GM12878 (cell line): ENCODE results near the gene ISCU. TPM values are rescaled to one million over a fixed set of nuclear protein-coding genes. Genes with fewer than 3 reads are reported as not detected.

Experiments
- CEBPZ ChIP-seq: fragments of 150-350 bp; IDR thresholded peaks from 2 replicates; pipeline ENCODE4 v1.6.1; 2016; ENCODE audit warnings: low read depth, low read length
- HCFC1 ChIP-seq: fragments of 150-350 bp; IDR thresholded peaks from 2 replicates; pipeline ENCODE4 v1.6.1; 2014; ENCODE audit warnings: low read length
- HSF1 ChIP-seq: fragments of 150-350 bp; IDR thresholded peaks from 2 replicates; pipeline ENCODE4 v1.6.1; 2014; ENCODE audit warnings: mild to moderate bottlenecking, low read depth, low read length
- IRF5 ChIP-seq: fragments of 450-650 bp; IDR thresholded peaks from 2 replicates; pipeline ENCODE4 v1.6.1; 2017; ENCODE audit warnings: borderline replicate concordance
- JUND ChIP-seq: IDR thresholded peaks from 2 replicates; pipeline ENCODE4 v1.6.1; 2012; ENCODE audit warnings: low read depth, mild to moderate bottlenecking, low read length, improper control_type of control experiment, moderate library complexity
- MLLT1 ChIP-seq: fragments of 450-650 bp; IDR thresholded peaks from 2 replicates; pipeline ENCODE4 v1.6.1; 2016; ENCODE audit warnings: mild to moderate bottlenecking
- MTA2 ChIP-seq: fragments of 450-650 bp; IDR thresholded peaks from 2 replicates; pipeline ENCODE4 v1.6.1; 2016; ENCODE audit warnings: low read depth, mild to moderate bottlenecking, moderate library complexity
- NFYB ChIP-seq: IDR thresholded peaks from 2 replicates; pipeline ENCODE4 v1.6.1; 2011; ENCODE audit warnings: low read depth, mild to moderate bottlenecking, low read length, improper control_type of control experiment, moderate library complexity; ENCODE audit not compliant: insufficient read depth
- PAX5 ChIP-seq: IDR thresholded peaks from 2 replicates; pipeline ENCODE4 v1.6.1; 2011; ENCODE audit warnings: low read depth, low read length, borderline replicate concordance
- PRDM15 ChIP-seq: fragments of 450-650 bp; formaldehyde crosslinking; IDR thresholded peaks from 2 replicates; pipeline ENCODE4 v1.4.0; 2020; ENCODE audit warnings: mild to moderate bottlenecking, moderate library complexity
- RAD51 ChIP-seq: fragments of 450-650 bp; IDR thresholded peaks from 2 replicates; pipeline ENCODE4 v1.6.1; 2016; ENCODE audit warnings: moderate library complexity, mild to moderate bottlenecking, inconsistent platforms
- STAT1 ChIP-seq: fragments of 450-650 bp; conservative IDR thresholded peaks from 2 replicates; pipeline ENCODE4 v1.6.1; 2014; ENCODE audit warnings: antibody characterized with exemption, mild to moderate bottlenecking
- TARDBP ChIP-seq: IDR thresholded peaks from 2 replicates; pipeline ENCODE4 v1.6.1; 2016; ENCODE audit warnings: borderline replicate concordance
- TCF12 ChIP-seq: IDR thresholded peaks from 2 replicates; pipeline ENCODE4 v1.6.1; 2011; ENCODE audit warnings: low read depth, mild to moderate bottlenecking, low read length
- ZBTB4 ChIP-seq: fragments of 450-650 bp; formaldehyde crosslinking; IDR thresholded peaks from 2 replicates; pipeline ENCODE4 v1.4.0; 2022; ENCODE audit warnings: mild to moderate bottlenecking, moderate library complexity
- ZSCAN29 ChIP-seq: fragments of 450-650 bp; IDR thresholded peaks from 2 replicates; pipeline ENCODE4 v1.6.1; 2017; ENCODE audit warnings: mild to moderate bottlenecking, moderate library complexity
- polyA plus RNA-seq, 11 experiments: library from polyadenylated mRNA; depleted of rRNA in 4 of 11; unstranded in 6 of 11; stranded (reverse) in 5 of 11; fragments of >200 nt; fragmentation: Nextera tagmentation in 4 of 11; fragmentation: Illumina TruSeq in 1 of 11; extraction: Ambion mirVana in 4 of 11; extraction: Trizol in 1 of 11; gene quantifications; 1 replicate in 1 of 11; 2 replicates in 10 of 11; pipeline versions ENCODE4 v1.2.1 to v1.2.3, GENCODE V29; 2011 to 2016; ENCODE audit warnings: inconsistent platforms in 2 of 11, missing spikeins in 2 of 11, low read depth in 1 of 11
- total RNA-seq, 4 experiments: library from RNA; depleted of rRNA in 3 of 4; stranded (reverse); fragments of >200 nt in 3 of 4; fragmentation: Illumina TruSeq in 1 of 4; extraction: Trizol in 1 of 4; gene quantifications; 2 replicates each; pipeline versions ENCODE4 v1.2.1 to v1.2.3, GENCODE V29; 2013 to 2021

Gene ISCU
- total and polyA plus RNA-seq, 10 of the 15 experiments (the other 5 are each of a cell fraction or from before 2014, with no cell fraction given): 32.8 to 260 (median 127) TPM

GRCh38 chr12:108565976-108566375, 3.6 kb downstream of the ISCU start (continued):
- peak; percentile 65 for TF ChIP-seq MTA2
- peak; percentile 70 for TF ChIP-seq RAD51
- no peak for TF ChIP-seq HSF1
- TF ChIP-seq HCFC1: 0 out of 2 replicates have a peak, but pooled peaks have one; percentile 13
- no peak for TF ChIP-seq STAT1
- TF ChIP-seq ZBTB4: no peak
- TF ChIP-seq IRF5: no peak
- no peak for TF ChIP-seq CEBPZ
- TF ChIP-seq TCF12: no peak
- TF ChIP-seq ZSCAN29: no peak
- TF ChIP-seq PRDM15 (CRISPR knock-in tag): no peak
- no peak for TF ChIP-seq TARDBP
- TF ChIP-seq NFYB: no peak
- no peak; the same call in 1 of the 2 replicates for TF ChIP-seq JUND
- no peak for TF ChIP-seq MLLT1
- peak; percentile 53; the same call in 1 of the 2 replicates for TF ChIP-seq PAX5
